ENCODE results near the gene TPM2. TPM values are rescaled to one million over a fixed set of nuclear protein-coding genes. Genes with fewer than 3 reads are reported as not detected.

Gene TPM2
- total and polyA plus RNA-seq, 2 donors from 2014 or later = 218 to 287 TPM

GRCh38 chr9:35688558-35689541 is 875 bp downstream of the TPM2 start:
- FAIRE-seq (no peak), DNase-seq (peak in 2 of 5 donors; percentile 0 to 54)
- Histone ChIP-seq H3K4me3 (ENCODE audit: low read length in 3 of 3) (peak overlapping the region; percentile 40 to 74 (median 40)), H3K9me3 (ENCODE audit: control insufficient read depth in 2 of 3, insufficient read depth in 1 of 3, low read length in 3 of 3) (no peaks in the 10 kb centered on the region), H3K9ac (ENCODE audit: low read length in 3 of 3) (peak overlapping the region in 2 of 3 donors; percentile 23 to 65), H3K4me1 (ENCODE audit: control insufficient read depth in 2 of 3, insufficient read depth in 2 of 3, low read depth in 1 of 3, low read length in 3 of 3) (peaks cover 0 to 6% (median 0%) of the 10 kb centered on the region in 3 donors), H3K27me3 (ENCODE audit: control insufficient read depth, insufficient read depth, low read length) (no peaks in the 10 kb centered on the region), H3K36me3 (ENCODE audit: control insufficient read depth in 2 of 3, insufficient read depth in 3 of 3, low read length in 3 of 3) (peaks cover 0 to 2% (median 0%) of the 10 kb centered on the region in 3 donors), H3K27ac (ENCODE audit: low read depth in 2 of 2, low read length in 2 of 2) (peak overlapping the region; percentile 76 to 85)
- intact Hi-C loops (cut with DNase I) = no loop called here
- TF ChIP-seq CTCF (IDR thresholded peaks at IDR 0.05; ENCODE audit: borderline replicate concordance, extremely low read depth, insufficient read depth) = no peak

- Histone ChIP-seq H3K36me3 (ENCODE audit: control insufficient read depth in 2 of 3, insufficient read depth in 3 of 3, low read length in 3 of 3) (peaks cover 0 to 2% (median 0%) of the 10 kb centered on the region in 3 donors), H3K4me3 (ENCODE audit: low read length in 3 of 3) (peak overlapping the region in 1 of 3 donors; percentile 17), H3K9ac (ENCODE audit: low read length in 3 of 3) (no peak overlapping the region), H3K9me3 (ENCODE audit: control insufficient read depth in 2 of 3, insufficient read depth in 1 of 3, low read length in 3 of 3) (no peaks in the 10 kb centered on the region), H3K27me3 (ENCODE audit: control insufficient read depth, insufficient read depth, low read length) (no peaks in the 10 kb centered on the region), H3K4me1 (ENCODE audit: control insufficient read depth in 2 of 3, insufficient read depth in 2 of 3, low read depth in 1 of 3, low read length in 3 of 3) (peaks cover 0 to 6% (median 0%) of the 10 kb centered on the region in 3 donors), H3K27ac (ENCODE audit: low read depth in 2 of 2, low read length in 2 of 2) (no peak overlapping the region)
- TF ChIP-seq CTCF (IDR thresholded peaks at IDR 0.05; ENCODE audit: borderline replicate concordance, extremely low read depth, insufficient read depth) = no peak
- DNase-seq (no peak), FAIRE-seq (no peak)
- intact Hi-C loops (cut with DNase I) = no loop called here
Measured at GRCh38 chr9:35687972-35688557, 1.7 kb downstream of the TPM2 start.

DNA sequence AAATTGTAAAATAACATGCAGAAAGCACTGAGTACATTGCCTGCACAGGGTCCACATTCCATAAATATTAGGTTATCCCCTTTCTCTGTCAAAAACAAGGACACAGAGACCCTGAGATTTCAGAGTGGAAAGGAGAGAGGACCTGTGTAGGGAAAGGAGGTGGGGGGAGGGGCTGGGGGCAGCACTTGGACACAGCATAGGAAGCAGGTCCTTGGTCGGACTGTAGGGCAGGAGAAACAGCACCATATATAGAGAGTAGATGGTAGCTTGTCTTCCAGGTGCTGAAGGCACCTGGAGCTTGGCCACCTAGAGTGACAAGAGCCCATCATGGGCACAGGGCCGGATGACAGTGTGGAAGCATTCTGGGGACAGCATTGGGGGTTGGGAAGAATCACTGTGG is 2.4 kb downstream of the TPM2 start:
- no peak overlapping the region for H3K9ac ChIP-seq (ENCODE audit: low read length in 3 of 3)
- TF ChIP-seq CTCF (IDR thresholded peaks at IDR 0.05; ENCODE audit: borderline replicate concordance, extremely low read depth, insufficient read depth) = no peak
- peaks cover 0 to 2% (median 0%) of the 10 kb centered on the region in 3 donors for H3K36me3 ChIP-seq (ENCODE audit: control insufficient read depth in 2 of 3, insufficient read depth in 3 of 3, low read length in 3 of 3)
- DNase-seq (no peak), FAIRE-seq (no peak)
- intact Hi-C loops (cut with DNase I) = no loop called here
- no peak overlapping the region for H3K4me3 ChIP-seq (ENCODE audit: low read length in 3 of 3)
- no peak overlapping the region for H3K27ac ChIP-seq (ENCODE audit: low read depth in 2 of 2, low read length in 2 of 2)
- H3K27me3 ChIP-seq (ENCODE audit: control insufficient read depth, insufficient read depth, low read length) = no peaks in the 10 kb centered on the region
- no peaks in the 10 kb centered on the region for H3K9me3 ChIP-seq (ENCODE audit: control insufficient read depth in 2 of 3, insufficient read depth in 1 of 3, low read length in 3 of 3)
- H3K4me1 ChIP-seq (ENCODE audit: control insufficient read depth in 2 of 3, insufficient read depth in 2 of 3, low read depth in 1 of 3, low read length in 3 of 3) = peaks cover 0 to 6% (median 0%) of the 10 kb centered on the region in 3 donors

Data from kidney (tissue), 14 donors.